Common myeloid progenitor, CD34-positive (primary cell): Measurements from ENCODE around the gene CIB4.
"Not testable (repeated sequence)": the region's sequence is repeated elsewhere in the genome, so short reads cannot be mapped to it uniquely, and the experiment has no call there.

Source experiments
- CTCF ChIA-PET: fragments of 350-600 bp; sonication (Branson Sonifier 250); formaldehyde crosslinking; loops from one replicate; lab custom pipeline; 2021; ENCODE audit warnings: antibody characterized with exemption; lab: Charles Lee
- POLR2A ChIA-PET: fragments of 350-600 bp; sonication (Branson Sonifier 250); formaldehyde crosslinking; loops from one replicate; lab custom pipeline; 2021; ENCODE audit warnings: antibody characterized with exemption; lab: Charles Lee
- DNase-seq, 3 donors: peaks; one replicate each; pipeline versions ENCODE4 v3.0.0 to v3.0.0-alpha.2; 2013
- H3K27ac ChIP-seq, 2 experiments: 1 replicate in 1 of 2; 2 replicates in 1 of 2; pipeline ENCODE4 v1.7.0; 2013; ENCODE audit warnings: inconsistent platforms in 2 of 2, low read length in 2 of 2, mild to moderate bottlenecking in 2 of 2, low read depth in 1 of 2, moderate library complexity in 1 of 2; ENCODE audit not compliant: severe bottlenecking in 2 of 2, insufficient read depth in 1 of 2, poor library complexity in 1 of 2
- H3K27me3 ChIP-seq, 5 experiments: replicated peaks in 2 of 5; 1 replicate in 3 of 5; 2 replicates in 2 of 5; pipeline versions ENCODE4 v1.6.1 to v1.7.0; 2013; ENCODE audit warnings: low read length in 4 of 5, mild to moderate bottlenecking in 2 of 5, moderate library complexity in 2 of 5, inconsistent platforms in 1 of 5; ENCODE audit not compliant: insufficient read depth in 5 of 5, control insufficient read depth in 4 of 5
- H3K36me3 ChIP-seq, 4 experiments: 1 replicate in 2 of 4; 2 replicates in 2 of 4; pipeline versions ENCODE4 v1.6.1 to v1.7.0; 2013; ENCODE audit warnings: low read length in 3 of 4, control low read depth in 1 of 4, mild to moderate bottlenecking in 1 of 4; ENCODE audit not compliant: control insufficient read depth in 4 of 4, insufficient read depth in 4 of 4
- H3K4me1 ChIP-seq, 4 experiments: 1 replicate in 3 of 4; 2 replicates in 1 of 4; pipeline versions ENCODE4 v1.6.1 to v1.7.1; 2013; ENCODE audit warnings: low read length in 3 of 4, mild to moderate bottlenecking in 3 of 4, control low read depth in 1 of 4, inconsistent platforms in 1 of 4, moderate library complexity in 1 of 4; ENCODE audit not compliant: control insufficient read depth in 4 of 4, insufficient read depth in 4 of 4; ENCODE audit errors: control extremely low read depth in 1 of 4
- H3K4me3 ChIP-seq, 7 experiments: 1 replicate in 4 of 7; 2 replicates in 3 of 7; pipeline versions ENCODE4 v1.5.1 to v1.7.0; 2013; ENCODE audit warnings: mild to moderate bottlenecking in 7 of 7, low read length in 6 of 7, moderate library complexity in 6 of 7, inconsistent platforms in 2 of 7, low read depth in 2 of 7, control low read depth in 1 of 7; ENCODE audit not compliant: insufficient read depth in 4 of 7, control insufficient read depth in 1 of 7; ENCODE audit errors: extremely low read depth in 1 of 7
- H3K9me3 ChIP-seq, 5 experiments: 1 replicate in 4 of 5; 2 replicates in 1 of 5; pipeline versions ENCODE4 v1.6.1 to v1.7.1; 2013; ENCODE audit warnings: low read length in 4 of 5, mild to moderate bottlenecking in 2 of 5, inconsistent platforms in 1 of 5, low read depth in 1 of 5, moderate library complexity in 1 of 5; ENCODE audit not compliant: control insufficient read depth in 4 of 5, insufficient read depth in 2 of 5; ENCODE audit errors: control extremely low read depth in 1 of 5
- WGBS: methylation state at CpG from one replicate; pipeline ENCODE4 v1.1.5; 2013; ENCODE audit not compliant: insufficient coverage; 5-methylcytosine and 5-hydroxymethylcytosine counted together

The CIB4 gene

GRCh38 chr2:26571316-26571715 lies 69.8 kb downstream of the CIB4 start:
- Histone ChIP-seq H3K27me3 (peaks cover 2 to 16% (median 10%) of the 10 kb centered on the region in 5 experiments), H3K4me1 (no peaks in the 10 kb centered on the region), H3K36me3 (no peaks in the 10 kb centered on the region), H3K4me3 (no peak overlapping the region), H3K27ac (no peak overlapping the region), H3K9me3 (no peaks in the 10 kb centered on the region)
- ChIA-PET CTCF (no interaction called here), POLR2A (no interaction called here)
- no peak for DNase-seq
- 96% methylated on average over 3 of the region's 5 CpGs for WGBS

- WGBS: 100% methylated on average over 3 of the region's 8 CpGs
Observed at GRCh38 chr2:26570083-26570430, 71.1 kb downstream of the CIB4 start.

GRCh38 chr2:26569216-26570082 lies 71.7 kb downstream of the CIB4 start:
- Histone ChIP-seq H3K27me3 (peaks cover 2 to 23% (median 15%) of the 10 kb centered on the region in 5 experiments), H3K4me3 (no peak overlapping the region), H3K36me3 (no peaks in the 10 kb centered on the region), H3K4me1 (no peaks in the 10 kb centered on the region), H3K27ac (no peak overlapping the region), H3K9me3 (no peaks in the 10 kb centered on the region)
- CTCF ChIA-PET: interaction anchor here (8.0 kb wide), 1 partner anchor 8 kb away, joined by 75 read pairs; no protein-coding TSS in a partner anchor
- POLR2A ChIA-PET: no interaction called here
- WGBS: 94% methylated on average over 9 of the region's 12 CpGs
- no peak for DNase-seq

More at GRCh38 chr2:26570083-26570430, 71.1 kb downstream of the CIB4 start:
- DNase-seq: no peak
- no peaks in the 10 kb centered on the region for H3K36me3 ChIP-seq
- H3K27ac ChIP-seq: no peak overlapping the region
- no peaks in the 10 kb centered on the region for H3K4me1 ChIP-seq
- H3K9me3 ChIP-seq: no peaks in the 10 kb centered on the region
- H3K4me3 ChIP-seq: no peak overlapping the region
- ChIA-PET CTCF (no interaction called here), POLR2A (no interaction called here)
- H3K27me3 ChIP-seq: peaks cover 2 to 19% (median 13%) of the 10 kb centered on the region in 5 experiments

GRCh38 chr2:26568076-26568890 lies 72.9 kb downstream of the CIB4 start:
- 98% methylated on average over 5 of the region's 7 CpGs for WGBS
- H3K36me3 ChIP-seq: no peaks in the 10 kb centered on the region
- H3K27me3 ChIP-seq: peaks cover 4 to 35% (median 17%) of the 10 kb centered on the region in 5 experiments
- CTCF ChIA-PET: interaction anchor here (8.0 kb wide), 1 partner anchor 9 kb away, joined by 75 read pairs; no protein-coding TSS in a partner anchor
- DNase-seq: no peak
- H3K4me1 ChIP-seq: no peaks in the 10 kb centered on the region
- H3K27ac ChIP-seq: no peak overlapping the region
- no peaks in the 10 kb centered on the region for H3K9me3 ChIP-seq
- no peak overlapping the region for H3K4me3 ChIP-seq
- POLR2A ChIA-PET: no interaction called here

GRCh38 chr2:26567534-26567933 lies 73.6 kb downstream of the CIB4 start:
- Histone ChIP-seq H3K27me3 (peaks cover 5 to 42% (median 15%) of the 10 kb centered on the region in 5 experiments), H3K36me3 (no peaks in the 10 kb centered on the region), H3K27ac (no peak overlapping the region), H3K4me1 (peaks cover 0 to 5% (median 5%) of the 10 kb centered on the region in 4 experiments), H3K9me3 (no peaks in the 10 kb centered on the region), H3K4me3 (no peak overlapping the region)
- CTCF ChIA-PET: interaction anchor here (8.0 kb wide), 1 partner anchor 10 kb away, joined by 75 read pairs; no protein-coding TSS in a partner anchor
- DNase-seq: no peak
- WGBS: 95% methylated on average over 3 of the region's 3 CpGs
- POLR2A ChIA-PET: no interaction called here

GRCh38 chr2:26566731-26567130 lies 74.4 kb downstream of the CIB4 start:
- POLR2A ChIA-PET, DNase-seq, H3K4me3 ChIP-seq, H3K36me3 ChIP-seq, H3K27ac ChIP-seq, H3K9me3 ChIP-seq: not testable (repeated sequence)
- H3K4me1 ChIP-seq: peaks cover 0 to 13% (median 13%) of the 10 kb centered on the region in 4 experiments
- peaks cover 5 to 46% (median 17%) of the 10 kb centered on the region in 5 experiments for H3K27me3 ChIP-seq
- no CpG with 5 or more reads among the region's 1 CpG for WGBS
- CTCF ChIA-PET: interaction anchor here (1.1 to 8.0 kb wide), 2 partner anchors 11 to 14 kb away, joined by 3 to 75 read pairs; no protein-coding TSS in a partner anchor
